OCI-LY3 (cell line): ENCODE data around the gene GNL1.

ENCODE experiments used
- EZH2phosphoT487 ChIP-seq: fragments of 200-600 bp; shearing (Covaris generic); IDR thresholded peaks from 2 replicates; pipeline ENCODE4 v1.6.1; 2018; ENCODE audit warnings: antibody characterized with exemption, mixed run types, low read depth
- TF ChIP-seq, protein P1 (sequence below): fragments of 200-600, 300-600 bp; sonication (generic); IDR thresholded peaks from 2 replicates; pipeline ENCODE4 v1.5.1; 2014; ENCODE audit warnings: antibody characterized with exemption, low read length, low read depth

GRCh38 chr6:30493643-30494250 lies 62.5 kb downstream of the GNL1 start:
- TF ChIP-seq, protein P1, sequence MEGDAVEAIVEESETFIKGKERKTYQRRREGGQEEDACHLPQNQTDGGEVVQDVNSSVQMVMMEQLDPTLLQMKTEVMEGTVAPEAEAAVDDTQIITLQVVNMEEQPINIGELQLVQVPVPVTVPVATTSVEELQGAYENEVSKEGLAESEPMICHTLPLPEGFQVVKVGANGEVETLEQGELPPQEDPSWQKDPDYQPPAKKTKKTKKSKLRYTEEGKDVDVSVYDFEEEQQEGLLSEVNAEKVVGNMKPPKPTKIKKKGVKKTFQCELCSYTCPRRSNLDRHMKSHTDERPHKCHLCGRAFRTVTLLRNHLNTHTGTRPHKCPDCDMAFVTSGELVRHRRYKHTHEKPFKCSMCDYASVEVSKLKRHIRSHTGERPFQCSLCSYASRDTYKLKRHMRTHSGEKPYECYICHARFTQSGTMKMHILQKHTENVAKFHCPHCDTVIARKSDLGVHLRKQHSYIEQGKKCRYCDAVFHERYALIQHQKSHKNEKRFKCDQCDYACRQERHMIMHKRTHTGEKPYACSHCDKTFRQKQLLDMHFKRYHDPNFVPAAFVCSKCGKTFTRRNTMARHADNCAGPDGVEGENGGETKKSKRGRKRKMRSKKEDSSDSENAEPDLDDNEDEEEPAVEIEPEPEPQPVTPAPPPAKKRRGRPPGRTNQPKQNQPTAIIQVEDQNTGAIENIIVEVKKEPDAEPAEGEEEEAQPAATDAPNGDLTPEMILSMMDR, result peak; percentile 41
- TF ChIP-seq EZH2phosphoT487, result no peak
